ENCODE measurements around the gene LRRTM4. TPM values are rescaled to one million over a fixed set of nuclear protein-coding genes. Genes with fewer than 3 reads are reported as not detected.
"Not testable (repeated sequence)": the region's sequence is repeated elsewhere in the genome, so short reads cannot be mapped to it uniquely, and the experiment has no call there.

The LRRTM4 gene
- total RNA-seq, 1 donor from 2014 or later: 0.41 TPM

DNA sequence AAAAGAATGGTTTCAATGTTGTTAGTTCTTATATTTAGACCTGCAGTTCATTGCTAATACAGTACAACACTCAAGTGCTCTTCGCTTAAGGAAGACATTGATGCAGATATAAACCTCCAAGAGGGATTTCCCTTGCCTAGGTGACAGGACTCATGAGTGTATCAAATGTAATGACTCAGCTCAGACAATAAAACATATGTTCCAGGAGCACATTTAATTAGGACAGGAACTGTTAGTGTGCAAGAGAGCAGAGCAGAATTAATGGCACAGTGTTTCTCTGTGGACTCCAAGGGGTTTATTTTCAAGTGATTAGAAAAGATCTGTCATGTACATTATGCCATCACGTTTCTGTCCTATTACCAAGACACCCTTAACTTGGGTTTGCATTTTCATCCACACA is 375.0 kb downstream of the LRRTM4 start:
- H3K9me3 ChIP-seq: no peaks in the 10 kb centered on the region
- ATAC-seq (no peak), DNase-seq (no peak)
- no peaks in the 10 kb centered on the region for H3K27me3 ChIP-seq
- no peak overlapping the region for H3K27ac ChIP-seq
- no peak overlapping the region for H3K4me3 ChIP-seq
- intact Hi-C loops (cut with DNase I): no loop called here
- TF ChIP-seq, protein P1, sequence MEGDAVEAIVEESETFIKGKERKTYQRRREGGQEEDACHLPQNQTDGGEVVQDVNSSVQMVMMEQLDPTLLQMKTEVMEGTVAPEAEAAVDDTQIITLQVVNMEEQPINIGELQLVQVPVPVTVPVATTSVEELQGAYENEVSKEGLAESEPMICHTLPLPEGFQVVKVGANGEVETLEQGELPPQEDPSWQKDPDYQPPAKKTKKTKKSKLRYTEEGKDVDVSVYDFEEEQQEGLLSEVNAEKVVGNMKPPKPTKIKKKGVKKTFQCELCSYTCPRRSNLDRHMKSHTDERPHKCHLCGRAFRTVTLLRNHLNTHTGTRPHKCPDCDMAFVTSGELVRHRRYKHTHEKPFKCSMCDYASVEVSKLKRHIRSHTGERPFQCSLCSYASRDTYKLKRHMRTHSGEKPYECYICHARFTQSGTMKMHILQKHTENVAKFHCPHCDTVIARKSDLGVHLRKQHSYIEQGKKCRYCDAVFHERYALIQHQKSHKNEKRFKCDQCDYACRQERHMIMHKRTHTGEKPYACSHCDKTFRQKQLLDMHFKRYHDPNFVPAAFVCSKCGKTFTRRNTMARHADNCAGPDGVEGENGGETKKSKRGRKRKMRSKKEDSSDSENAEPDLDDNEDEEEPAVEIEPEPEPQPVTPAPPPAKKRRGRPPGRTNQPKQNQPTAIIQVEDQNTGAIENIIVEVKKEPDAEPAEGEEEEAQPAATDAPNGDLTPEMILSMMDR (IDR thresholded peaks at IDR 0.05): no peak
- no peaks in the 10 kb centered on the region for H3K4me1 ChIP-seq
- H3K36me3 ChIP-seq: no peaks in the 10 kb centered on the region

DNA sequence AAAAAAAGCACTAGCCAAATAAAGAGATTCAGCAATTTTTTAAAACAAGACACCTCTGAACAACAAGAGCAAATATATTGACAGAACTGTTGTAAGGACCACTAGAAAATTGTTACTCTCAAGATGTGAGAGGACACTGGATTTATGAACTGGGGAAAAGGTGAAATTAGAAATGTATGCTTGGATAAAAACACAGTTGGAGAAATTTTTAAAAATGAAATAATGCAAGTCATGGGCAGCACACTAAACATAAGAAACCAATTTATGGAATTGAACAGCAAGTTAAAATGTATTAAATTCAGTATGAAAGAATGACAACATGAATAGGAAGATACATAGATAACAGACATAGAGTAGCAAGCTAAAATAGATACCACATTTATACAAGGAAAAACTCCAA is 377.4 kb downstream of the LRRTM4 start:
- intact Hi-C loops (cut with DNase I): no loop called here
- TF ChIP-seq, protein P1 (IDR thresholded peaks at IDR 0.05): no peak
- DNase-seq (no peak), ATAC-seq (no peak)
- no peak overlapping the region for H3K27ac ChIP-seq
- H3K27me3 ChIP-seq: no peaks in the 10 kb centered on the region
- H3K4me1 ChIP-seq: no peaks in the 10 kb centered on the region
- no peak overlapping the region for H3K4me3 ChIP-seq
- H3K36me3 ChIP-seq: no peaks in the 10 kb centered on the region
- no peaks in the 10 kb centered on the region for H3K9me3 ChIP-seq

- H3K27me3 ChIP-seq: no peaks in the 10 kb centered on the region
- H3K4me3 ChIP-seq: no peak overlapping the region
- TF ChIP-seq, protein P1 (IDR thresholded peaks at IDR 0.05): no peak
- H3K27ac ChIP-seq: no peak overlapping the region
- ATAC-seq (no peak), DNase-seq (no peak)
- H3K36me3 ChIP-seq: no peaks in the 10 kb centered on the region
- no peaks in the 10 kb centered on the region for H3K9me3 ChIP-seq
- no peaks in the 10 kb centered on the region for H3K4me1 ChIP-seq
- intact Hi-C loops (cut with DNase I): no loop called here
These were observed 380.0 kb downstream of the LRRTM4 start for GRCh38 chr2:77142141-77142540.

DNA sequence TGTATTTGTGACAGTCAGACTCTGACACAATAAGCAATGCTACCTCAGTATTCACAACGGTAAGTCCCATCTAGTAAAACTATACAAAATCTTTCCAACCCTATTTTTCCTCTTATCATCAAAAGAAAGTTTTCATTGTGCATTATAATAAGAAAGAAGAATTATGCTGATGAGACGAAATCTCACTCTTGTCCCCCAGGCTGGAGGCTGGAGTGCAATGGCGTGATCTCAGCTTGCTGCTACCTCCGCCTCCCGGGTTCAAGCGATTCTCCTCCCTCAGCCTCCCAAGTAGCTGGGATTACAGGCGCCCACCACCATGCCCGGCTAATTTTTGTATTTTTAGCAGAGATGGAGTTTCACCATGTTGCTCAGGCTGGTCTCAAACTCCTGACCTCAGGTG is 393.7 kb downstream of the LRRTM4 start:
- DNase-seq, H3K36me3 ChIP-seq: not testable (repeated sequence)

DNA sequence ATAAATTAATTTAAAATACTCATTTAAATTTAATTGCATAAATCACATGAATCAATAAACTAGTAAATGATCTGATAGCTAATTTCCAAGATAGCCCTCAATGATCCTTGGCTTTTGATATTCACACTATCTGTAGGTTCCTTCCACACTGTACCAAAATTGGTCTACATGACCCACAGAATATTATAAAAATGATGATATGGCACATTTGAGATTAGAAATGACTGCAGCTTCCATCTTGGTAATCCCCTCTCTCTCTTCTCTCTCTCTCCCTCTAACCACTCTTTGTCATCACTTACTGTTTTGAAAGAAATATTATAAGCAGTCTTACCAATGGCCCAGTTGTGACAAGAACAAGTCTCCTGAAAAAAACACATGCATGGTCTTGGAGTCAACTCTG is 394.8 kb downstream of the LRRTM4 start:
- Histone ChIP-seq H3K27ac (no peak overlapping the region), H3K4me3 (no peak overlapping the region), H3K27me3 (no peaks in the 10 kb centered on the region), H3K36me3 (no peaks in the 10 kb centered on the region), H3K4me1 (no peaks in the 10 kb centered on the region), H3K9me3 (no peaks in the 10 kb centered on the region)
- no peak for ATAC-seq
- intact Hi-C loops (cut with DNase I): no loop called here
- DNase-seq: no peak
- TF ChIP-seq, protein P1 (IDR thresholded peaks at IDR 0.05): no peak

More for the DNA sequence above, 393.7 kb downstream of the LRRTM4 start:
- H3K4me1 ChIP-seq; ATAC-seq; H3K9me3 ChIP-seq; H3K4me3 ChIP-seq; H3K27me3 ChIP-seq; H3K27ac ChIP-seq; intact Hi-C loops (cut with DNase I): not testable (repeated sequence)

- Histone ChIP-seq H3K4me1 (no peaks in the 10 kb centered on the region), H3K36me3 (no peaks in the 10 kb centered on the region), H3K27me3 (no peaks in the 10 kb centered on the region), H3K4me3 (no peak overlapping the region), H3K27ac (no peak overlapping the region), H3K9me3 (no peaks in the 10 kb centered on the region)
- no peak for DNase-seq
- intact Hi-C loops (cut with DNase I): no loop called here
- ATAC-seq: no peak
- TF ChIP-seq, protein P1 (IDR thresholded peaks at IDR 0.05): no peak
These were observed 400.7 kb downstream of the LRRTM4 start for GRCh38 chr2:77121518-77121917.

All from upper lobe of right lung (tissue), 1 donor.